ENCODE measurements around the gene COA8. TPM values are rescaled to one million over a fixed set of nuclear protein-coding genes. Genes with fewer than 3 reads are reported as not detected.

Gene COA8
- total RNA-seq, 3 donors from 2014 or later (not counting 1 experiment from before 2014, with no cell fraction given) = 22.2 to 32.0 (median 24.9) TPM

DNA sequence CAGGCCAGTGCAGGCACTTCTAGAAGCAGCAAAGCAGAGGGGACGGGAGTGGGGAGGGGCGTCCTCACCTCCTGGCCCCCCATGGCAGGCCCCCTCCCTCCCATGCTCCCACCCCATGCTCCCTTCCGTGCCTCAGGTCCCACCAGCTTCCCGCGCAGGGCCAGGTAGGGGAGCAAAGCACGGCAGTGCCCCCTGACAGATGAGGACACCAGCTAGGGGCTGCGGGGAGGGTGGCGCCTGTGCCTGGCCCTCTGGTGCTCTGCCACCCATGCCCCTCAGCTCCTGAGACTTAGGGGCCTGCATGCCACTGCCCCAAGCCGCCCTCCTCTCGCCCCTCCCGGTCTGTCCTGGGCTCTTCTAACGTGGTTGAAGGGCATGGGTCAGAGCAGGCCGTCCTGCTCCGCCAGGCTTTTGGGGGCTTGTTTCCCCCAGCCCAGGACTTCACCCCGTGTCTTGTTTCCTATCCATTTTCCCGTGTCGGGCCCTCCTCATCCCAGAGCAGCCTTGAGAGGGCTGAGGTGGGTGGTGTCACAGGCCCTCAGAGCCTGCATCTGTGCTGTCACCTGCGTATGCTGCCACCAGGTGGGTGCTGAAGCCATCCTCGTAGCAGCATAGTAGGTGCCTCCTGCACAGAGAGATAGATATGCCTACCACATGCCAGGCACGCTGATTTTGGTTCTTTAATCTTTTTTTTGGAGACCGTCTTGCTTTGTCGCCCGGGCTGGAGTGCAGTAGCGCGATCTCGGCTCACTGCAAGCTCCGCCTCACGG, 23.5 kb upstream of the COA8 start:
- Mint-ChIP-seq H3K4me3 (no peak overlapping the region), H3K9me3 (no peaks in the 10 kb centered on the region), H3K27me3 (ENCODE audit: low read depth in 2 of 2) (peaks cover 0 to 2% of the 10 kb centered on the region in 2 donors), H3K4me1 (peaks cover 0 to 5% of the 10 kb centered on the region in 2 donors), H3K36me3 (no peaks in the 10 kb centered on the region), H3K27ac (peak overlapping the region in 1 of 2 donors; percentile 33)
- TF ChIP-seq, protein P1, sequence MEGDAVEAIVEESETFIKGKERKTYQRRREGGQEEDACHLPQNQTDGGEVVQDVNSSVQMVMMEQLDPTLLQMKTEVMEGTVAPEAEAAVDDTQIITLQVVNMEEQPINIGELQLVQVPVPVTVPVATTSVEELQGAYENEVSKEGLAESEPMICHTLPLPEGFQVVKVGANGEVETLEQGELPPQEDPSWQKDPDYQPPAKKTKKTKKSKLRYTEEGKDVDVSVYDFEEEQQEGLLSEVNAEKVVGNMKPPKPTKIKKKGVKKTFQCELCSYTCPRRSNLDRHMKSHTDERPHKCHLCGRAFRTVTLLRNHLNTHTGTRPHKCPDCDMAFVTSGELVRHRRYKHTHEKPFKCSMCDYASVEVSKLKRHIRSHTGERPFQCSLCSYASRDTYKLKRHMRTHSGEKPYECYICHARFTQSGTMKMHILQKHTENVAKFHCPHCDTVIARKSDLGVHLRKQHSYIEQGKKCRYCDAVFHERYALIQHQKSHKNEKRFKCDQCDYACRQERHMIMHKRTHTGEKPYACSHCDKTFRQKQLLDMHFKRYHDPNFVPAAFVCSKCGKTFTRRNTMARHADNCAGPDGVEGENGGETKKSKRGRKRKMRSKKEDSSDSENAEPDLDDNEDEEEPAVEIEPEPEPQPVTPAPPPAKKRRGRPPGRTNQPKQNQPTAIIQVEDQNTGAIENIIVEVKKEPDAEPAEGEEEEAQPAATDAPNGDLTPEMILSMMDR (IDR thresholded peaks at IDR 0.05) = no peak
- Histone ChIP-seq H3K9me3 (ENCODE audit: control insufficient read depth, insufficient read depth, low read length) (no peaks in the 10 kb centered on the region), H3K4me1 (ENCODE audit: control insufficient read depth, insufficient read depth, low read length) (no peaks in the 10 kb centered on the region), H3K27me3 (ENCODE audit: control insufficient read depth, insufficient read depth, low read length) (no peaks in the 10 kb centered on the region), H3K36me3 (ENCODE audit: control insufficient read depth, insufficient read depth, low read length) (peaks cover 2% of the 10 kb centered on the region), H3K4me3 (ENCODE audit: low read length) (no peak overlapping the region), H3K27ac (ENCODE audit: low read length) (no peak overlapping the region)
- WGBS (ENCODE audit: insufficient coverage) = 70% methylated on average over 28 of the region's 28 CpGs
- ATAC-seq (no peak), DNase-seq (no peak)
- intact Hi-C loops (cut with micrococcal nuclease) = no loop called here

DNA sequence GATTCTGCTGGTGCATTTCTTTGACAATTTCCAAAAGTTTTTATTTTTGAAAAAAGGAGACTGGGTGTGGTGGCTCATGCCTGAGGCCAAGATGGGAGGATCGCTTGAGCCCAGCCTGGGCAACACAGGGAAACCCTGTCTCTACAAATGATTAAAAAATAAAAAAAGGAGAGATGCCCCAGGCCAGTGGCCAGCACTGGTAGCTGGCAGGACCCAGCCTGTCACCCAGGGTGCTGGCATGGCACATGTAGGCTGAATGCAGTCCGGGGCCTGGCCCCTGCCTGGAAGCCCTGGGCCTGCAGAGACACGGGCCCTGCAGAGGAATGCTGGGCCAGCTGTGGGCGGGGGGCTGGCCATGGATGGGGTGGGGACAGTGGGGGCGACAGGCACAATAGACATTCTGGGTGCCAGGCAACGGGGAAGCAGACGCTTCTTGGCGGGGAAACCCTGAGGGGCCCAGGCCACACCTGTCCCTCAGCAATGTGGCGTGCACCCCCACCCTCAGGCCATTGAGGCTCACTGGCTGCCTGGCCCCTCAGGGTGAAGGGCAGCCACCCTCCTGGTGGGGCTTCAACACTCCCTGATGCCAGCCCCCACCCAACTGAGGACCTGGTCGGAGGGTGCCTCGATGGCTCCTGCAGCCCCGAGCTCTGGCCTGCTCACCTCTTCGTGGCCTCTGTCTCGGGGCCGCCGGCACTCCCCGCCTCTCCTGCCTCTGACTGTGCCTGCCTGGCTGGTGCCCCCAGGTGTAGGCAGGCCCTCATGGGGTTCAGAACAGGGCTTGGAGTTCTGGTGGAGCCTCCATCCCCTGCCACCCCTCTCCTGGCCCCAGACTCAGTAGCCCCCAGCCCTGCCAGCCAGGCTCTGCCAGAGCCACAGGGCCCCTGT, 21.7 kb upstream of the COA8 start:
- Mint-ChIP-seq H3K27me3 (ENCODE audit: low read depth in 2 of 2) (peaks cover 0 to 2% of the 10 kb centered on the region in 2 donors), H3K9me3 (no peaks in the 10 kb centered on the region), H3K4me3 (no peak overlapping the region), H3K27ac (no peak overlapping the region), H3K4me1 (peaks cover 0 to 5% of the 10 kb centered on the region in 2 donors), H3K36me3 (no peaks in the 10 kb centered on the region)
- intact Hi-C loops (cut with micrococcal nuclease) = no loop called here
- WGBS (ENCODE audit: insufficient coverage) = 68% methylated on average over 17 of the region's 17 CpGs
- no peaks in the 10 kb centered on the region for H3K9me3 ChIP-seq (ENCODE audit: control insufficient read depth, insufficient read depth, low read length)
- no peaks in the 10 kb centered on the region for H3K27me3 ChIP-seq (ENCODE audit: control insufficient read depth, insufficient read depth, low read length)
- no peak overlapping the region for H3K27ac ChIP-seq (ENCODE audit: low read length)
- ATAC-seq (no peak), DNase-seq (no peak)
- H3K4me3 ChIP-seq (ENCODE audit: low read length) = no peak overlapping the region
- no peaks in the 10 kb centered on the region for H3K36me3 ChIP-seq (ENCODE audit: control insufficient read depth, insufficient read depth, low read length)
- TF ChIP-seq, protein P1 (IDR thresholded peaks at IDR 0.05) = no peak
- no peaks in the 10 kb centered on the region for H3K4me1 ChIP-seq (ENCODE audit: control insufficient read depth, insufficient read depth, low read length)

DNA sequence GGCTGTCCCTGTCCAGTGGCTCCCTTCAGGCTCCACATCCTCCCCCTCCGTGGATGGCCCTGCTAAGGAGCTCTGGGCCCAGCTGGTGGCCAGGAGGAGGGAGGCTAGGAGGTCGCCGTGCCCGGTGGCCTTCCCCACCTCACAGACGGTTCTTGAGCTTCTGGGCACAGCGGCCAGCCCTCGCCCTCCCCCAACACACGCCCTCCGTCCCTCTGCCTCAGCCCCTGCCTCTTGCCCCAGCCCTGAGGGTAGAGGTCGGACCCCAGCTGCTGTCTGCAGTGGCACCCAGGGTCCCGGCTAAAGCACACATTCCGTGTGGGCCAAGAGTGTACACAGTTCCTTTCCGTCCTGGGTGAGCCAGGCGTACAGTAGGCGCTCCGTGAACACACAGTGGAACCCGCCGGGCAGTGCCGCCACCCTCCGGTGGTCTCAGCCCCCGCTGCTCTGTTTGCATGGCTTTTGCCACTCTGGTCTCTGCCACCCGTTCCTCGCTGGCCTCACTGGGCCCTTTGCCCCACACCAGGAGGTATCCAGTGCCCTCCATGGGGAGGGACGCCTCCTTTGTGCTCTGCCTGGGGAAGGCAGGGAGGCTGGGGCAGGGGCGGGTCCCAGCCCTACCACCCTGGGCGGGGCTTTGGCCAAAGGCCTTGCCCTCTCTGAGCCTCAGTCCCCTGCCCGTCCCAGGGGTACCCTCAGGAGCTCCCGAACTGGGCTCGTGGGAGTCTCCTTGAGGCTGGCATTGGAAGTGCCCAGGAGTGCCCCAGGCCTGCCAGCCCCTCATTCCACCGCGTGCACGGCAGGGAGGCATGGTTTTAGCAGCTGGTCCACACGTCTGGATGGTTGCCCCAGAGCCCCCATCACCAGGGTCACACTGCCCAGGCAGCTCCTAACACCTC, 20.8 kb upstream of the COA8 start:
- no peaks in the 10 kb centered on the region for H3K36me3 Mint-ChIP-seq
- 86% methylated on average over 33 of the region's 33 CpGs for WGBS (ENCODE audit: insufficient coverage)
- H3K4me1 Mint-ChIP-seq = peaks cover 0 to 5% of the 10 kb centered on the region in 2 donors

More for the DNA sequence above, 20.8 kb upstream of the COA8 start:
- intact Hi-C loops (cut with micrococcal nuclease) = no loop called here
- ATAC-seq = no peak
- H3K9me3 ChIP-seq (ENCODE audit: control insufficient read depth, insufficient read depth, low read length) = no peaks in the 10 kb centered on the region
- Mint-ChIP-seq H3K9me3 (no peaks in the 10 kb centered on the region), H3K27ac (no peak overlapping the region), H3K27me3 (ENCODE audit: low read depth in 2 of 2) (peaks cover 0 to 2% of the 10 kb centered on the region in 2 donors), H3K4me3 (no peak overlapping the region)
- no peaks in the 10 kb centered on the region for H3K27me3 ChIP-seq (ENCODE audit: control insufficient read depth, insufficient read depth, low read length)
- DNase-seq = no peak
- peaks cover 7% of the 10 kb centered on the region for H3K4me1 ChIP-seq (ENCODE audit: control insufficient read depth, insufficient read depth, low read length)
- no peak overlapping the region for H3K27ac ChIP-seq (ENCODE audit: low read length)
- TF ChIP-seq, protein P1 (IDR thresholded peaks at IDR 0.05) = no peak
- H3K4me3 ChIP-seq (ENCODE audit: low read length) = no peak overlapping the region
- H3K36me3 ChIP-seq (ENCODE audit: control insufficient read depth, insufficient read depth, low read length) = no peaks in the 10 kb centered on the region
